ENCODE data around the gene THTPA.
A peak's percentile ranks its signal among the peaks of the same experiment; 100 is the strongest.
"Not testable (repeated sequence)": the region's sequence is repeated elsewhere in the genome, so short reads cannot be mapped to it uniquely, and the experiment has no call there.

THTPA gene

DNA sequence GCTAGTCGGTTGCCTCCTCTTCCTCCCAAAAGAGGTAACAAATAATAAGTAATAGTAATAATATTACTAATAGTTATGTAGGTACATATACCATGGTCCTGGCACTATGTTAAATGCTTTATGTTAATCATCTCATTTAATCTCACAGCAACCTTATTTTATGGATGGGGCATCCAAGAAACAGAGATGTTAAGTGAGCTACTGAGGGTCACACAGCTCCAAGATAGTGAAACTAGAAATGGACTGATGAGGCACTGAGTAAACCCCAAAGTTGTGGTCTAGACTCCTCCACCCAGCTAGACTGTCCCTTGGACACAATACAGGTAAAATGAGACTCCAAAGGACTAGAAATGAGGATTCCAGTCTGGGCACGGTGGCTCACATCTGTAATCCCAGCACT, 19.6 kb upstream of the THTPA start:
- Histone ChIP-seq H3K27me3 (ENCODE audit: insufficient read depth, low read length) (no peaks in the 10 kb centered on the region), H3K27ac (ENCODE audit: low read length) (peak overlapping the region; percentile 1), H3K9me3 (ENCODE audit: insufficient read depth, low read depth, low read length) (no peaks in the 10 kb centered on the region), H3K9ac (ENCODE audit: low read depth, low read length) (peak overlapping the region; percentile 40; the same call in 1 of the 2 replicates), H3K36me3 (ENCODE audit: insufficient read depth, low read depth, low read length) (peaks cover 30% of the 10 kb centered on the region; the same call in 1 of the 2 replicates), H3K4me1 (ENCODE audit: insufficient read depth, low read length) (peaks cover 16% of the 10 kb centered on the region), H3K4me3 (ENCODE audit: low read length) (peak overlapping the region; percentile 76; the same call in 1 of the 2 replicates)

DNA sequence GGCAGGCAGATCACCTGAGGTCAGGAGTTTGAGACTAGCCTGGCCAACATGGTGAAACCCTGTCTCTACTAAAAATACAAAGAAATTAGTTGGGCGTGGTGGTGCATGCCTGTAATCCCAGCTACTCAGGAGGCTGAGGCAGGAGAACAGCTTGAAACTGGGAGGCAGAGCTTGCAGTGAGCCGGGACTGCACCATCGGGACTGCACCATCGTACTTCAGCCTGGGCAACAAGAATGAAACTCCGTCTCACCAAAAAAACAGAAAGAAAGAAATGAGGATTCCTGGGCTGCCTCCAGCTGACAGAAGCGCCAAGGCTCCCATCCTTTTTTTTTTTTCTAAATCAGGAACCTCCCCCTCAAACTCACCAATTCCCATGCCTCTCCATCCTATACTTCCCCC, 19.2 kb upstream of the THTPA start:
- H3K9me3 ChIP-seq (ENCODE audit: insufficient read depth, low read depth, low read length); H3K27me3 ChIP-seq (ENCODE audit: insufficient read depth, low read length): not testable (repeated sequence)
- peaks cover 30% of the 10 kb centered on the region; the same call in 1 of the 2 replicates for H3K36me3 ChIP-seq (ENCODE audit: insufficient read depth, low read depth, low read length)
- peaks cover 16% of the 10 kb centered on the region for H3K4me1 ChIP-seq (ENCODE audit: insufficient read depth, low read length)
- peak overlapping the region; percentile 76; the same call in 1 of the 2 replicates for H3K4me3 ChIP-seq (ENCODE audit: low read length)
- peak overlapping the region; percentile 1 for H3K27ac ChIP-seq (ENCODE audit: low read length)
- H3K9ac ChIP-seq (ENCODE audit: low read depth, low read length), result peak overlapping the region; percentile 40; the same call in 1 of the 2 replicates

DNA sequence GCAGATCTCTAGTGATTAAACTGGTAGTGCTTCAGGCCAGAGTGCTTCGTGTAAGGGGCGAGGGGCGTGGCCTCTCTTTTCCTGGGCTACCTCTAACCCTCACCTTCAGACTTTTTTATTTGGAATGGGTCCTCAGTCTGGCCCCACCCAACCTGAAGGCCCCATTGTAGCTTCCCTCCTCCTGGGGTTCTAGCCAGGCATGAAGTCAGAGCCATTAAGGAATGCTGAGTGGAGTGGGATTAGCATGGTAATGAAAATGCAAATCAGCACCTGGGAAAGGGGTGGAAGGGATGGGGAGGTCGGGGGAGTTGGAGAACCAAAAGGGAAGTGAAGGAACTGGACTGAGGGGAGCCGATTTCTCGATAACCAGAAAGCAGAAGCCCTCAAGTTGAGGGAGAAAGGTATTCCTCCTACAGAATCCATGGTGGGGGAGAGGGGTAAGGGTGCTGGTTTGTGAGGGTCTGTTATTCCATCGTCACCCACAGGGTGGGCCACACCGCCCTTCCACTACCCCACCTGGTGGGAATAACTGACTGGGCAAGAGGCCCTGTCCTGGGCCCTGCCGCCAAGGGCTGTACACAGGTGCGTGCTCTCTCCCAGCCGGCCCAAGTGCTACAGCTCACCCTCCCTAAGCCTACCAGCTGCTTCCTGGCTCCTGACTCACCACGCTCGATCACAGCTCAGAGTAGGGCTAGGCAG, 18.6 kb upstream of the THTPA start:
- no peaks in the 10 kb centered on the region for H3K9me3 ChIP-seq (ENCODE audit: insufficient read depth, low read depth, low read length)
- H3K9ac ChIP-seq (ENCODE audit: low read depth, low read length), result peak overlapping the region; percentile 94
- peaks cover 16% of the 10 kb centered on the region for H3K4me1 ChIP-seq (ENCODE audit: insufficient read depth, low read length)
- H3K36me3 ChIP-seq (ENCODE audit: insufficient read depth, low read depth, low read length), result peaks cover 30% of the 10 kb centered on the region; the same call in 1 of the 2 replicates
- peak overlapping the region; percentile 76 for H3K4me3 ChIP-seq (ENCODE audit: low read length)
- H3K27me3 ChIP-seq (ENCODE audit: insufficient read depth, low read length), result no peaks in the 10 kb centered on the region
- H3K27ac ChIP-seq (ENCODE audit: low read length), result peak overlapping the region; percentile 100

DNA sequence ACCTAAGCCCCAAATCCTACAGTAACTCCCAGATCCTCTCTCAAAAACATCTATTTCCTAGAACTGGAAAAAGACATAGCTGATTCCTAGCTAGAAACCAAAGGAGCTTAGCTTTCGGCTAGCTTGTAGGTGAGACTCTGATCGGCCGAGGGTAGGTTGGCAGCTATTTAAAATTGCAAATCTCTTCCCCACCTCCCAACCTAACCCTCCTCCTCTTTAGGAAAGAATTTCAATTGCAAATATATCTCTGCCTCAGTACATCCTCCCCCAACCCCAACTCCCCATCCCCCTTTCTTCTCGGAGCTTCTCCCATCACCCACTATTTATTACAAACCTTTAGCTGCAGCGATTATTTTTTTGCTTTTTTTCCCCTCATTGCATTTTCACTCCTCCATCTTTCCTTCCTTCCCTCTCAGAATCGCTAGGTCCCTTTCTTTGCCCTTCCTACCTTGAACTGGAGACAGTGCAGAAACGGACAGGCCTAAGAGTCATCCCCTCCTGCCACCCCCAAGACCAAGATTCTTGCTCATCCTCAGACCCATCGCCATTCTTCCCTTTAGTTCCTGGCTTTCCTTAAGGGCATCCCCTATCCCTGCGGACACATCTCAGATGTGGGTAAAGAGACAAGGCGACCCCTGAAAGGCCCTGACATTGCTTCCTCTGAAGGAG, 17.9 kb upstream of the THTPA start:
- Histone ChIP-seq H3K9ac (ENCODE audit: low read depth, low read length) (peak overlapping the region; percentile 94), H3K36me3 (ENCODE audit: insufficient read depth, low read depth, low read length) (peaks cover 30% of the 10 kb centered on the region), H3K4me1 (ENCODE audit: insufficient read depth, low read length) (peaks cover 17% of the 10 kb centered on the region), H3K27ac (ENCODE audit: low read length) (peak overlapping the region; percentile 100), H3K4me3 (ENCODE audit: low read length) (peak overlapping the region; percentile 76), H3K9me3 (ENCODE audit: insufficient read depth, low read depth, low read length) (no peaks in the 10 kb centered on the region), H3K27me3 (ENCODE audit: insufficient read depth, low read length) (no peaks in the 10 kb centered on the region)

DNA sequence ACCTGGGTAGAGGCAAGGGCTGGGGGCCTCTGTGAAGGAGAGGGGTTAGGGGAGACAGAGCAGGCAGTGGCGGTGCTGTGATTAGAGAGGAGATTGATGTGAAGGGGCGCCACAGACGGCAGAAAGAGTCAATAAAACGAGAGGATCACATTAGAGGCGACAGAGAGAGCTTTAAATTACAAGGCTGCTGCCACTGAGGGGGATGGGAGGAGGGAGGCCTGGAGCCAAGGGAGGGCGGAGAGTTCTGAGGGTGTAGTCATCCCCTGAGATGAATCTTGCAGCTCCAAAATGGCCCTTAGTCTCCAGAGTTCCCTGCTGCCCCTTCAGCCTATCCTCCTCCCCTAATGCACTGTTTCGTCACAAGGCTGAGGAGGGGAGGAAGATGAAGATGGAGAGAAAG, 17.3 kb upstream of the THTPA start:
- H3K27me3 ChIP-seq (ENCODE audit: insufficient read depth, low read length), result no peaks in the 10 kb centered on the region
- H3K4me1 ChIP-seq (ENCODE audit: insufficient read depth, low read length), result peaks cover 21% of the 10 kb centered on the region
- H3K27ac ChIP-seq (ENCODE audit: low read length), result peak overlapping the region; percentile 100
- peak overlapping the region; percentile 76 for H3K4me3 ChIP-seq (ENCODE audit: low read length)
- H3K9ac ChIP-seq (ENCODE audit: low read depth, low read length), result peak overlapping the region; percentile 94
- peaks cover 30% of the 10 kb centered on the region for H3K36me3 ChIP-seq (ENCODE audit: insufficient read depth, low read depth, low read length)
- H3K9me3 ChIP-seq (ENCODE audit: insufficient read depth, low read depth, low read length), result no peaks in the 10 kb centered on the region

DNA sequence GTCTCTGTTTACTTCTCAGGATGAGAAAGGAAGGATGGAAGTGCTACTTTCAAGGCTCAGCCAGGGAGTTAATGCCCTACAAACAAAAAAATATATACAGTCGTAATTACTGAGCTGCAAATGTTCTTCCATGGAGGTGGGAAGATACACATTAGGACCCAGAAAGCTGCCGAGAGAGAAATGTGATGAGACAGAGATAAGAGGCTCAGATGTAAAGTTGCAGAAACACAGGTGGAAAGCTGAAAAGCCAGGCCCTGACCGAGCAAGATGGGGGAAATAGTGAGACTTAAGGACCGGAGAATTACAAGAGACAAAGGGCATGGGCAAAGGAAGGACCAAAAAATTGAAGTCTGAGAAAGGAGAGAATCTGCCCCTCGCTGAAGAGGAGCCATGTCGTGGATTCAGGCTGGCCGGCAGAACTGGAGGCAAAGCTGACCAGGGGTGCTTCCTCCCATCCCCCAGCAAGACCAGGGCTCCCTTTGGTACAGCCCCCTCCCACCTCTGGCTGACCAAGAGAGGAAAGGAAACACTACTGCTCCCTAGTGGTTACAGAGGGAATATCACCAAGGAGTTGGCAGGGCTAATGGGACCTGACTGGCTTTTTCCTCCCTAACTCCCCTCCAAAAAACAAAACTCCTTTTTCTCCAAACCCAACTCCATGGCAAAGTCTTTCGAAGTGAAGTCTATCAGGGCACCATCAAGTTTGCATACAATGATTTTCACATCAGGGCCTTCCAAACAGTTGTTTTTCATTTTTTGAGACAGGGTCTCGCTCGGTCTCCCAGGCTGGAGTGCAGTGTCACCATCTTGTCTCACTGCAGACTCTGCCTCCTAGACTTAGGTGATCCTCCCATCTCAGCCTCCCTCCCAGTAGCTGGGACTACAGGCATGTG, 16.6 kb upstream of the THTPA start:
- Histone ChIP-seq H3K27ac (ENCODE audit: low read length) (peak overlapping the region; percentile 100), H3K9ac (ENCODE audit: low read depth, low read length) (peak overlapping the region; percentile 94; the same call in 1 of the 2 replicates), H3K9me3 (ENCODE audit: insufficient read depth, low read depth, low read length) (no peaks in the 10 kb centered on the region), H3K4me3 (ENCODE audit: low read length) (peak overlapping the region; percentile 76), H3K36me3 (ENCODE audit: insufficient read depth, low read depth, low read length) (peaks cover 26% of the 10 kb centered on the region), H3K4me1 (ENCODE audit: insufficient read depth, low read length) (peaks cover 25% of the 10 kb centered on the region), H3K27me3 (ENCODE audit: insufficient read depth, low read length) (no peaks in the 10 kb centered on the region)

DNA sequence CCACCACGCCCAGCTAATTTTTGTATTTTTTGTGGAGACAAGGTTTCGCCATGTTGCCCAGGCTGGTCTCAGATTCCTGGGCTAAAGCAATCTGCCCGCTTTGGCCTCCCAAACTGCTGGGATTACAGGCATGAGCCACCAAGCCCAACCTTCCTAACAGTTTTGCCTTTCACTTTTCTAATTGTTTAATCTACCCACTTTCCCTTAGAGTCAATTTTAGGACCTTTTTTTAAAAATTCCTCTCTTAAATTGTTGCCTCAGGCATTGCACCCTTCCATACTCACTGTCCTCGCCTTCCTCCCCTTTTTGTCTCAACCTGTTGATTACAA, 16.0 kb upstream of the THTPA start:
- H3K27me3 ChIP-seq (ENCODE audit: insufficient read depth, low read length), result no peaks in the 10 kb centered on the region
- H3K27ac ChIP-seq (ENCODE audit: low read length), result no peak overlapping the region
- peak overlapping the region; percentile 14; the same call in 1 of the 2 replicates for H3K9ac ChIP-seq (ENCODE audit: low read depth, low read length)
- H3K9me3 ChIP-seq (ENCODE audit: insufficient read depth, low read depth, low read length), result no peaks in the 10 kb centered on the region
- H3K4me1 ChIP-seq (ENCODE audit: insufficient read depth, low read length), result peaks cover 31% of the 10 kb centered on the region
- peaks cover 23% of the 10 kb centered on the region for H3K36me3 ChIP-seq (ENCODE audit: insufficient read depth, low read depth, low read length)
- no peak overlapping the region for H3K4me3 ChIP-seq (ENCODE audit: low read length)

DNA sequence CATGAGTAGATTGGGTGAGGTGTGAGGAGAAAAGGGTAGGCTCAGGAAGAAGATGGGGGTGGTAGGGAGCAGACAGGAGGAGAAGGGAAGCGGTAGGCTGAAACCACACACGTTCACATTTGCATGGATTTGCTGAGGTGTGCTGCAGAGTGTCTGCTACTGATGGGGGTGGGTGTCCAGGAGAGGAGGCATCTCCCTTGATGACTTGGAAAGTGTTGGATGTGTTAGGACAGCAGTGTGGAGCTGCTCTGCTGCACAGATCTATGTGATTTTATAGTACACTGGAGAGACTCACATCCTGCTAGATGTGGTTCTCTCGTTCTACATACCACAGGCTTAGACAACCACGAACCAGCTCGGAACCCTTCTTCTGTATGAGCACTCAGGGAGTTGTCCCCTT, 13.8 kb upstream of the THTPA start:
- Histone ChIP-seq H3K4me1 (ENCODE audit: insufficient read depth, low read length) (peaks cover 49% of the 10 kb centered on the region), H3K9me3 (ENCODE audit: insufficient read depth, low read depth, low read length) (no peaks in the 10 kb centered on the region), H3K27ac (ENCODE audit: low read length) (no peak overlapping the region), H3K36me3 (ENCODE audit: insufficient read depth, low read depth, low read length) (peaks cover 19% of the 10 kb centered on the region), H3K4me3 (ENCODE audit: low read length) (no peak overlapping the region), H3K9ac (ENCODE audit: low read depth, low read length) (no peak overlapping the region), H3K27me3 (ENCODE audit: insufficient read depth, low read length) (no peaks in the 10 kb centered on the region)

DNA sequence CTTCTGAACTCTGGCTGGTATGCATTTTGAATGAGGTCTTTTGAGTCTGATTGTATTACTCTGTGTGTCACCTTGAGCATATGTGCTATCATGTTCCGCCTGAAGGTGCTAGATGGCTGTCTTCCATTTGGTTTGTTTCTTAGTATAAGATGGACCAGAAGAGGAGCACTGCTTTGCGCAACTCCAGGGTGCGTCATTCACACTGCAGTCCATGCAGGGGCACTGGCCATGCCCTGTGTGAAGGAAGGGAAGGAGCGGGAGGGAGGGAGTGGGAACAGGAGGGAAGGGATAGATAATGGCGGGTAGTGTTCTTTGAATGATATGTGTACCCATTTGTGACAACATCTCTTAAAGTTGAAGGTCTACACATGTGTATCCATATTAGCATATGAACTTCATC, 12.7 kb upstream of the THTPA start:
- no peaks in the 10 kb centered on the region for H3K9me3 ChIP-seq (ENCODE audit: insufficient read depth, low read depth, low read length)
- no peak overlapping the region for H3K27ac ChIP-seq (ENCODE audit: low read length)
- peaks cover 19% of the 10 kb centered on the region for H3K36me3 ChIP-seq (ENCODE audit: insufficient read depth, low read depth, low read length)
- H3K27me3 ChIP-seq (ENCODE audit: insufficient read depth, low read length), result no peaks in the 10 kb centered on the region
- H3K4me1 ChIP-seq (ENCODE audit: insufficient read depth, low read length), result peaks cover 58% of the 10 kb centered on the region
- H3K9ac ChIP-seq (ENCODE audit: low read depth, low read length), result no peak overlapping the region
- no peak overlapping the region for H3K4me3 ChIP-seq (ENCODE audit: low read length)

DNA sequence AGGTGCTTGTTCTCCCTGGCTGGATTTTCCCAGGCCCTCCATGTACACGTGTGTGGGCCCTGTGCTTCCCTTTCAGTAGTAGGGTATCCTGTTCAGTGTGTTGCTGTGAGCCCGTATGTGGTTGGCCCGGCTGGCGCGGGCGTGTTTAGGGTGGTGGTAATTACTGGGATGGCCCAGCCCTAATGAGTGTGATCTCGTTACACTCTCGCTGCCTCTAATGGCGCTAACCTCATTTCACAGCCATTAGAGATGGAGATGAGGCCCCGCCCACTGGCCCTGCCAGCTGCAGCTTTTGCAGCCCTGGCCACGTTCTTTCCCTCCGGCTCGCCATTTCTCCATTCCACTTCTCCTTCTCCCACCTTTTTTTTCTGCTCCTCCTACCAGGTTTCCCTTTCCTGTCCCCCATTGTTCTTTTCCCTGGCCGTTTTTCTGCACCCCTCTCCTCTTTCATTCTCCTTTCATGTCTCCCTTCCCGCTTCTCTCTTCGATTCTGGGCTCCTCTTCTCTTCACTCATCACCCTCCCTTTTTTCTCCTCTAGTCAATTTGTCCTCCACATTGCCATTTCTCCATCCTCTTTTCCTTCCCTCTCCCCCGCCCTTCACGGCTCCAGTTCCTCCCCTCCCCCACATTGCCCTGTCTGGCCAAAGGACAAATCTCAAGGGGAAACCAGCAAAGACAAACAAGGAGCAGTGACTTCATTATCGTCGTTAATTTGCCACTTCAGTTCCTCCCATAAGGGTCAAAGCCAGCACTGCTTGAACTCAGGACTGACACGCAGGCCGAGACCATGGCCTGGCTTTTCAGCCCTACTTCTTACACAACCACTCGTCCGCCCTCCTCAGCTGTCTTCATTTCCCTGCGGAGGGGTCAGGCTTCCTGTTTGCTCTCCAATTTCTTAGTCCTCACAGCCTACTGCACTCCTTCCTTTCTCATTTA, 11.3 kb upstream of the THTPA start:
- peak overlapping the region; percentile 93 for H3K27ac ChIP-seq (ENCODE audit: low read length)
- peak overlapping the region; percentile 44 for H3K4me3 ChIP-seq (ENCODE audit: low read length)
- H3K9ac ChIP-seq (ENCODE audit: low read depth, low read length), result peak overlapping the region; percentile 77; the same call in 1 of the 2 replicates
- H3K9me3 ChIP-seq (ENCODE audit: insufficient read depth, low read depth, low read length), result no peaks in the 10 kb centered on the region
- peaks cover 19% of the 10 kb centered on the region for H3K36me3 ChIP-seq (ENCODE audit: insufficient read depth, low read depth, low read length)
- peaks cover 61% of the 10 kb centered on the region for H3K4me1 ChIP-seq (ENCODE audit: insufficient read depth, low read length)
- no peaks in the 10 kb centered on the region for H3K27me3 ChIP-seq (ENCODE audit: insufficient read depth, low read length)

All from iPS-20b (cell line).